H1 (cell line): ENCODE results near the gene DHH. TPM values are rescaled to one million over a fixed set of nuclear protein-coding genes. Genes with fewer than 3 reads are reported as not detected.

Experiments
- BRCA1 ChIP-seq: IDR thresholded peaks from 2 replicates; pipeline ENCODE4 v1.6.1; 2012; ENCODE audit warnings: low read depth, low read length, improper control_type of control experiment
- CTBP2 ChIP-seq: IDR thresholded peaks from 2 replicates; pipeline ENCODE4 v1.7.0; 2011; ENCODE audit warnings: borderline replicate concordance, mild to moderate bottlenecking, moderate library complexity, mixed read lengths, low read length; ENCODE audit not compliant: insufficient read depth, insufficient read length
- RNF2 ChIP-seq: fragments of 200-900, 300-1000 bp; sonication (generic); IDR thresholded peaks from 2 replicates; pipeline ENCODE4 v1.7.1; 2016; ENCODE audit warnings: borderline replicate concordance, low read depth, mild to moderate bottlenecking, antibody characterized with exemption, low read length; ENCODE audit not compliant: poor library complexity, severe bottlenecking; ENCODE audit errors: missing control alignments
- TCF12 ChIP-seq: IDR thresholded peaks from 2 replicates; pipeline ENCODE4 v1.6.1; 2011; ENCODE audit warnings: low read depth, mild to moderate bottlenecking, low read length
- polyA plus RNA-seq, 7 experiments: library from polyadenylated mRNA; depleted of rRNA in 3 of 7; stranded (reverse) in 5 of 7; unstranded in 2 of 7; fragments of >200 nt in 5 of 7; fragments of 200-250 nt in 2 of 7; gene quantifications; 1 replicate in 5 of 7; 2 replicates in 1 of 7; 4 replicates in 1 of 7; pipeline versions ENCODE4 v1.2.1 to v1.2.3, GENCODE V29; 2011 to 2013; ENCODE audit warnings: missing spikeins in 2 of 7, mixed read lengths in 2 of 7
- total RNA-seq: library from RNA; stranded (reverse); fragmentation: NEBNext Ultra II Directional; extraction: Animal tissue kit (Norgen Biotek cat#: 25700); gene quantifications from 2 replicates; pipeline ENCODE4 v1.2.1, GENCODE V29; 2021
- TF ChIP-seq, protein P1 (sequence below): fragments of 300-600 bp; sonication (generic); IDR thresholded peaks from 2 replicates; pipeline ENCODE4 v1.7.1; 2012; ENCODE audit warnings: low read length, moderate library complexity, mild to moderate bottlenecking, inconsistent platforms; ENCODE audit not compliant: insufficient replicate concordance

The DHH gene
- total and polyA plus RNA-seq, 2 of the 8 experiments (the other 6 are each of a cell fraction or from before 2014, with no cell fraction given) = 0.03 to 0.11 TPM

- TF ChIP-seq, protein P1, sequence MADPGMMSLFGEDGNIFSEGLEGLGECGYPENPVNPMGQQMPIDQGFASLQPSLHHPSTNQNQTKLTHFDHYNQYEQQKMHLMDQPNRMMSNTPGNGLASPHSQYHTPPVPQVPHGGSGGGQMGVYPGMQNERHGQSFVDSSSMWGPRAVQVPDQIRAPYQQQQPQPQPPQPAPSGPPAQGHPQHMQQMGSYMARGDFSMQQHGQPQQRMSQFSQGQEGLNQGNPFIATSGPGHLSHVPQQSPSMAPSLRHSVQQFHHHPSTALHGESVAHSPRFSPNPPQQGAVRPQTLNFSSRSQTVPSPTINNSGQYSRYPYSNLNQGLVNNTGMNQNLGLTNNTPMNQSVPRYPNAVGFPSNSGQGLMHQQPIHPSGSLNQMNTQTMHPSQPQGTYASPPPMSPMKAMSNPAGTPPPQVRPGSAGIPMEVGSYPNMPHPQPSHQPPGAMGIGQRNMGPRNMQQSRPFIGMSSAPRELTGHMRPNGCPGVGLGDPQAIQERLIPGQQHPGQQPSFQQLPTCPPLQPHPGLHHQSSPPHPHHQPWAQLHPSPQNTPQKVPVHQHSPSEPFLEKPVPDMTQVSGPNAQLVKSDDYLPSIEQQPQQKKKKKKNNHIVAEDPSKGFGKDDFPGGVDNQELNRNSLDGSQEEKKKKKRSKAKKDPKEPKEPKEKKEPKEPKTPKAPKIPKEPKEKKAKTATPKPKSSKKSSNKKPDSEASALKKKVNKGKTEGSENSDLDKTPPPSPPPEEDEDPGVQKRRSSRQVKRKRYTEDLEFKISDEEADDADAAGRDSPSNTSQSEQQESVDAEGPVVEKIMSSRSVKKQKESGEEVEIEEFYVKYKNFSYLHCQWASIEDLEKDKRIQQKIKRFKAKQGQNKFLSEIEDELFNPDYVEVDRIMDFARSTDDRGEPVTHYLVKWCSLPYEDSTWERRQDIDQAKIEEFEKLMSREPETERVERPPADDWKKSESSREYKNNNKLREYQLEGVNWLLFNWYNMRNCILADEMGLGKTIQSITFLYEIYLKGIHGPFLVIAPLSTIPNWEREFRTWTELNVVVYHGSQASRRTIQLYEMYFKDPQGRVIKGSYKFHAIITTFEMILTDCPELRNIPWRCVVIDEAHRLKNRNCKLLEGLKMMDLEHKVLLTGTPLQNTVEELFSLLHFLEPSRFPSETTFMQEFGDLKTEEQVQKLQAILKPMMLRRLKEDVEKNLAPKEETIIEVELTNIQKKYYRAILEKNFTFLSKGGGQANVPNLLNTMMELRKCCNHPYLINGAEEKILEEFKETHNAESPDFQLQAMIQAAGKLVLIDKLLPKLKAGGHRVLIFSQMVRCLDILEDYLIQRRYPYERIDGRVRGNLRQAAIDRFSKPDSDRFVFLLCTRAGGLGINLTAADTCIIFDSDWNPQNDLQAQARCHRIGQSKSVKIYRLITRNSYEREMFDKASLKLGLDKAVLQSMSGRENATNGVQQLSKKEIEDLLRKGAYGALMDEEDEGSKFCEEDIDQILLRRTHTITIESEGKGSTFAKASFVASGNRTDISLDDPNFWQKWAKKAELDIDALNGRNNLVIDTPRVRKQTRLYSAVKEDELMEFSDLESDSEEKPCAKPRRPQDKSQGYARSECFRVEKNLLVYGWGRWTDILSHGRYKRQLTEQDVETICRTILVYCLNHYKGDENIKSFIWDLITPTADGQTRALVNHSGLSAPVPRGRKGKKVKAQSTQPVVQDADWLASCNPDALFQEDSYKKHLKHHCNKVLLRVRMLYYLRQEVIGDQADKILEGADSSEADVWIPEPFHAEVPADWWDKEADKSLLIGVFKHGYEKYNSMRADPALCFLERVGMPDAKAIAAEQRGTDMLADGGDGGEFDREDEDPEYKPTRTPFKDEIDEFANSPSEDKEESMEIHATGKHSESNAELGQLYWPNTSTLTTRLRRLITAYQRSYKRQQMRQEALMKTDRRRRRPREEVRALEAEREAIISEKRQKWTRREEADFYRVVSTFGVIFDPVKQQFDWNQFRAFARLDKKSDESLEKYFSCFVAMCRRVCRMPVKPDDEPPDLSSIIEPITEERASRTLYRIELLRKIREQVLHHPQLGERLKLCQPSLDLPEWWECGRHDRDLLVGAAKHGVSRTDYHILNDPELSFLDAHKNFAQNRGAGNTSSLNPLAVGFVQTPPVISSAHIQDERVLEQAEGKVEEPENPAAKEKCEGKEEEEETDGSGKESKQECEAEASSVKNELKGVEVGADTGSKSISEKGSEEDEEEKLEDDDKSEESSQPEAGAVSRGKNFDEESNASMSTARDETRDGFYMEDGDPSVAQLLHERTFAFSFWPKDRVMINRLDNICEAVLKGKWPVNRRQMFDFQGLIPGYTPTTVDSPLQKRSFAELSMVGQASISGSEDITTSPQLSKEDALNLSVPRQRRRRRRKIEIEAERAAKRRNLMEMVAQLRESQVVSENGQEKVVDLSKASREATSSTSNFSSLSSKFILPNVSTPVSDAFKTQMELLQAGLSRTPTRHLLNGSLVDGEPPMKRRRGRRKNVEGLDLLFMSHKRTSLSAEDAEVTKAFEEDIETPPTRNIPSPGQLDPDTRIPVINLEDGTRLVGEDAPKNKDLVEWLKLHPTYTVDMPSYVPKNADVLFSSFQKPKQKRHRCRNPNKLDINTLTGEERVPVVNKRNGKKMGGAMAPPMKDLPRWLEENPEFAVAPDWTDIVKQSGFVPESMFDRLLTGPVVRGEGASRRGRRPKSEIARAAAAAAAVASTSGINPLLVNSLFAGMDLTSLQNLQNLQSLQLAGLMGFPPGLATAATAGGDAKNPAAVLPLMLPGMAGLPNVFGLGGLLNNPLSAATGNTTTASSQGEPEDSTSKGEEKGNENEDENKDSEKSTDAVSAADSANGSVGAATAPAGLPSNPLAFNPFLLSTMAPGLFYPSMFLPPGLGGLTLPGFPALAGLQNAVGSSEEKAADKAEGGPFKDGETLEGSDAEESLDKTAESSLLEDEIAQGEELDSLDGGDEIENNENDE = no peak
- TF ChIP-seq CTBP2 (no peak), BRCA1 (no peak), RNF2 (no peak), TCF12 (no peak)
Observed at GRCh38 chr12:49043241-49043640, 51.4 kb downstream of the DHH start (continued).
